NCI-H1092 (cell line): Measurements from ENCODE around the gene GPC6.

Experiments used
- DNase-seq: peaks from one replicate; lab custom pipeline; 2025; lab: John Stamatoyannopoulos, UW

The GPC6 gene

DNA sequence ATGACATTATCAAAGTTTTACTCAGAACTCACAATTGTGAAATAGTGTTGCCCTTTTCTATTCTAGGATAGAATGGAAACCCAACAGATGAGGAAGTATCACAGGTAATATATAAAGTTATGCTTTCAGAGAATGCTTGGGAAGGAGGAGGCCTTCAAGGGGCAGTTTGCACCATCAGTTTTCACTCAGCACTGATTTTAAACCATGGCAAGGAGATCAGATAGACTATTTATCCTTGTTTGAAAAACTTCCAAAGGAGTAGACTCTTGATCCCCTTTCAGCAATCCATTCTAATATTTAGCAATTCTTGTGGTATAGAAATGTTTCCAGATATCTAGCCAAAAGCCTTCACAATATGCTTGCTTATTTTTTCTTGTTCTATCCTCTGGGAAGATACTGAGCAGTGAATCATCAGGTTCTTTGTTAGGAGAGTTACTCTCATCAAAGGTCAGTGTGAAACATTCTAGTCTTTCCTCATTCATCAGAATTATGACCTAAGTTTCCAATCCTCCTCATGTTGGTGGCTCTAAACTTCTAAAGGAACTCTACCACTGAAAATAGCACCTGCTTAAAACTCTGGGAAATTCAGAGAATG lies 3.8 kb downstream of the GPC6 start:
- no peak for DNase-seq

DNA sequence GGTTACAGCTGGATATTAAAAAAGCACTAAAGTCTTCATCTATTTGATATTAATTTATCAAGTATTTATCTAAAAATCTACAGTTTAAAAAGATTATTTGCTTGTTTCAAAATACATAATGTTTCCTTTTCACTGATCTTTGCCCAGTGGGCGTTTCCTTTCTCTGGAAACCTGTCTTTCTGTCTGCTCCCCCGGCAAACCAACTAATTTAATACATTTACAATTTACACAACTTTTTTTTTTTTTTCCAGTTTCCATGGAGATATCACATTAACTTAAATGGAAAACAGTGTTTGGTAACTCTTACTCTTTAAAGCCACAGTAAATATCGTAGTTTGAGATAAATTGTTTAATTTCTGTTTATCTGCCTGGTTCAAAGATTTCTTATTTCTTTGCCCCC lies 5.3 kb downstream of the GPC6 start:
- no peak for DNase-seq

DNA sequence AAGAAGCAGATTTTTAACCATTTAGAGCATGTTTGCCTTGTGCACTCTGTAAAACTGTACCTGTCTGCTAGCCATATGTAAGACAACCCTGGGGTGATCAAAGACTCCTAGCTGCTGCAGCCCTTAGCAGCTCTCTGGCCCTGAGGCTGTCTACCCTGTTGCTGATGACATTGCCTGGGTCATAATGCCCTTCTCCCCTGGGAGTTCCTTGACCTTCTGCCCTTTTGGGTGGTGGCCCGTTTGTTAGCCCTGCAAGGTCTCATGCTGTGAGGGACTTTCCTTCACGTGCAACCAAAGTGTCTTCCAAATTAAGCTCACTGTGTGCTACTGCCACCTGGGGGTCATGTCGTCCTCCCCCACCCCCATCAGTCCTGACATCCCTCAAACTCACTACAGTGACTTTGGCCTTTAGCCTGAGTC lies 7.4 kb downstream of the GPC6 start:
- no peak for DNase-seq

DNA sequence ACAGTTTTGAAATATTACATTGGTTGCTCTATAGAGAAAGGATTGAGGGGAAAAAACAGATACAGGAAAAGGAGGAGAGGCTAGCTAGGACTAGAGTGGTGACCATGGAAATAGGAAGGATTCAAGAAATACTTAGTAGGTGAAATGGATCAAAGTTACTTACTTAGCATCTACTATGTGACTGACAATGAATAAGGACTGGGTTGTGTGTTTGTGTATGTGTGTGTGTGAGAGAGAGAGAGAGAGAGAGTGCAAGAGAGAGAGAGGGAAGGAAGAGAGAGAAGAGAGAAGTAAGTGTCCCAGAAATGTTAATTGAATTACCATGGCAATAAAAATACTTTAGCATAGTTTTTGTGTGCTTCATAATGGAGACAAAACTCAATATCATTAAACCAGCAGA lies 7.9 kb downstream of the GPC6 start:
- no peak for DNase-seq

DNA sequence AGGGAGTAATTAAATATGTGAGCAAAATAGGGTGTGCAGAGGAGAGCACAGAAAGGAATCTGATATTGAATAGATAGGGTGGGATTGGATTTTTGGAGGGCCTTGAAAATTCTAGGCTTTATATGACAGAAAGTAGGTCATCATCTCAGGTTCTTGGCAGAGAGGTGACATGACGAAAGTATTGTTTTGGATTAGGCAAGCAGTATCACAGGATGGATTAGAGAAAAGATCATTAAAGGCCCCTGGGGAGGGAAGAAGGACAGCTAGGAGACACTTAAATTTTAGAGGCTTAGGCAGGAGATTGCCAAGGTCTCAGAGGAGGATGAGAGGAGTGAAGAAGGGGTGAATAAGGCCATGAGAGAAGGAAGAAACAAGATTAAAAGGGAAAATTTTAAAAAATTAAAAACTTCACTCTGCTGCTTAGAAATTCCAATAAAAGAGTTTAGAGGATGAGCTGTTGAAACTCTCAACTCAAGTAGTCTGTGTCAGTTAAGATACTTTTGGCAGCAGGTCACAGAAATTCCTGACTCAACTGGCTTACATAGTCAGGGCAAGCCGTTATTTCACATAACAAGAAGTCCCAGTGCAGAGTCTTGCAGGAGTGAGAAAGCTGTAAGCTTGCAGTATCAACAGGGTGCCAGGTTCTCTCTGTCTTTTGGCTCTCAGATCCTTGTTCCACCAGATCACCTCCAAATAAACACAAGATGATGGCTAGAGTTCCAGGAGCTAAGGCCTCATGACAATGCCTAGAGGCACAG lies 8.8 kb downstream of the GPC6 start:
- no peak for DNase-seq

DNA sequence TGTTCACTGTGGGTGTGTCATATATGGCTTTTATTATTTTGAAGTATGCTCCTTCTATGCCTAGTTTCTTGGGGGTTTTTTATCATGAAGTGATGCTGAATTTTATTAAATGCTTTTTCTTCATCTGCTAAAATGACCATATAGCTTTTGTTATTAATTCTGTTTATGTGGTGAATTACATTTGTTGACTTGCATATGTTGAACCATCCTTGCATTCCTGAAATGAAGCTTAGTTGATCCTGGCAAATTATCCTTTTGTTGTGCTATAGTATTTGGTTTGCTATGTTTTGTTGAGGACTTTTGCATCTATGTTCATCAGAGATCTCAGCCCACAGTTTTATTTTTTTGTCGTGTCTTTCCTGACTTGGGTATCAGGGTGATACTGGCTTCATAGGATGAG lies 12.1 kb downstream of the GPC6 start:
- DNase-seq = no peak

DNA sequence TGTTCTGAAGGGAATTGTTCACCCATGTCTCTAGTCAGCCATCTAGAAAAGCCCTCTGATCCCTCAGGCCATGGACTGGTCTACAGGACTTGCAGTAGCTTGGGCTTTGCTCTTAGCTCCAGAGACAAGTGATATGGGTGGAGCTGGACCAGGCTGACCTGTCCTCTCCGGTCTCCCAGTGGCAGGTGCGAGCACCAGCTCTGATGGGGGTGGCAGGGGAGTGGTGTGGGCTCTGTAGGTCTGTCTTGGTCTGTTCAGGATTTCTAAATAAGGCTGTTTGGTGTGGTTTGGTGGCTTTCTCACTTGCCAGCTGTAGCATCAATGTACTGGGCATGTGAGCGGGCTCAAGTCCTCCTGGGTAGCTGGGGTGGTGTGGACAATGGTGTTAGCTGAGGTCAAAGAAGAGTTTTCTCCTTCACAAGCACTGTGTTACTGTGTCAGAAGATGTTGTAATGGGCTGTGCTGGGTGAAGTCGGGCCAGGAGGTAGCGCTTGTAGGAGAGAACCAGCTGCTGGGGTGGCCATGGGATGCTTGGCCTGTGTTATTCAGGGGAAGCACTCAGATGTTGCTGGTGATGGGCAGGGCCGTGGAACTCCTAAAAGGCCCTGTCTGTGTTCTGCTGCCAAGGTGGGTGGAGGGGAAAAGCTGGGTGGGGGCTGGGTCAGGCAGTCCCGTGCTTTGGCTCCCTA lies 16.9 kb downstream of the GPC6 start:
- no peak for DNase-seq

DNA sequence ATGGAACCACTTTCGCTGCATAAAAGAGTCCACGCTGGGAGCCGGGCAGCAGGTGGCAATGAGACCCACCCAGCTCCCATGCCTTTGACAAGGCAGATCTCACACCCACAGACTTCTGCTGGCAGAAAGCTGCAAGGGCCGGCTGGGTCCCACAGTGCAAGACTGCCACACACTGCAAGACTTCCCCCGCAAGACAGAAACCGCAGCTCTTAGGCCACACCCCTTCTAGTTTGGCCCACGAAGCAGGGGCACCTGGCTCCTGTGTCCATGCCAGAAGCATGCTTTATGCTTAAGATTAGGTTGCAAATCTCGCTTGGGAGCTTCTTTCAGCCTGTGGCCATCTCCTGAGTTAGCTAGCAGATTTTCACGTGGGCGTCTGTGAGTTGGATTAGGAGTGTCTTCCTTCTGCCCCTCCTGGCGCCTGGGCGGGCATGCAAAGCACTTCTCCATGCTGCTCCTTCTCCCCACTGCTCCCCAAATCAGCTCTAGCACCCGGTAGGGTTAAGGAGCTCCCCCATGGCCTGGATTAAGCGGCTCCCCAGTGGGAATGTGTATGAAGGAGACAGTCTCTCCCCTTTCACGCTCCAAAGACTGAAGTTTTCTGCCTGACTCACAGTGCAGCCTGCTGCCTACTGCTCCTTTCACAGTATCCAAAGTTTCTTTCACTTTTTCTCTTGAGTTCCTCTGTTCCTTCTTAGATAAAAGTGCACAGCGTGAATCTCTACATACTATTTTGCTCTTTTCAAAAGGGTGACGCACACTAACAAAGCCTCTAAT lies 17.7 kb downstream of the GPC6 start:
- no peak for DNase-seq

DNA sequence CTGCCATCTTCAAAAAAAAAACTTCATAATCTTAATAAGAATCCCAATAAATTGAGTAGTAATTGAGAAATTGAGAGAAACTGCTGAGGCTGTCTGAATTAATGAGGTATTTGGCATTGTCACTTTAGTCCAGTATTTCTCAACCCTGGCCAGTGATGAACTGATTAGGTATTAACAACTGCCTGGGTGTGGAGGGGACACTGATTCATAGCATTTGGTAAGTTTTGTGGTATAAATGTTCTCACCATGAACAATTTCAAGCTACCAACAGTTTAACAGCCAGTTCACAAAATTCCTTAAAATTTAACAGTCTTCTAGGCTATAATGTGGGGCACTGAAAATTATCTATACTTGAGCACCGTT lies 18.3 kb downstream of the GPC6 start:
- DNase-seq = no peak

DNA sequence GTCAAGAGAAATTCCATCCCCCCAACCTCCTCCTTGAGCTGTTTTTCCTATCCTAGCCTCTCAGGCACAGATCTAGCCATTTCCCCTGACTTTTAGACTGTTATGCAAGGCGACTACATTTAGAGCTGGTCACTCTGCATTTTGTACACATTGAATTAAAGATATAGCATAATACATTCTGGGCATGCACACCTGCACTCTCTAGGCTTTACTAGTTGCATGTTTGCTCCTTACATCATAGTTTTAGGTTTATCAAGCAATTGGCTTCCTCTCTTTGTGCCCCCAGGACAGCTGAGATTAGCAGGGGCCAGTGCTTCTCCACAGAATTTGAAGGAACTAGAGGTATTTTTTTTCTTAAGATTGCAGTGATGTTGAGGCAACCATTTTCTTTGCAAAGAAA lies 19.5 kb downstream of the GPC6 start:
- no peak for DNase-seq

DNA sequence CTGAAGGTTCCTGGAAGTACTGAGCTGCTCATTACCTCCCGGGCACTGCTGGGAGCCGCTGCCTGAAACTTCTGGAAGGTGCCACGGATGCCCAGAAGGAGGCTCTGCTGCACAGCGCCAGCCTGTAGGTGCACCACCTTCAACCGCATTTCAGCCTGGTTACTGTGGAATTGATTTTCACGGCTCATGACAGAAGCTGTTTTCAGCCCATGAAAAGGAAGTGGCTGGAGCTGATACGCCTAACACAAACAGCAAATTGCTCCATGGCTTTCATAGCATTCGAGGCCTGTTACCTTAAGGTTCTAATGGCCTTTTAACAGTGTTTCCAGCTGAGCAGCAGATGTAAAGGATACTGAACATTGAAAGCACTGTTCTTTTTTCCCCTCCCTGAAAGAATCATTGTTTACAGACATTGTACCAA lies 22.0 kb downstream of the GPC6 start:
- DNase-seq = peak; percentile 96

DNA sequence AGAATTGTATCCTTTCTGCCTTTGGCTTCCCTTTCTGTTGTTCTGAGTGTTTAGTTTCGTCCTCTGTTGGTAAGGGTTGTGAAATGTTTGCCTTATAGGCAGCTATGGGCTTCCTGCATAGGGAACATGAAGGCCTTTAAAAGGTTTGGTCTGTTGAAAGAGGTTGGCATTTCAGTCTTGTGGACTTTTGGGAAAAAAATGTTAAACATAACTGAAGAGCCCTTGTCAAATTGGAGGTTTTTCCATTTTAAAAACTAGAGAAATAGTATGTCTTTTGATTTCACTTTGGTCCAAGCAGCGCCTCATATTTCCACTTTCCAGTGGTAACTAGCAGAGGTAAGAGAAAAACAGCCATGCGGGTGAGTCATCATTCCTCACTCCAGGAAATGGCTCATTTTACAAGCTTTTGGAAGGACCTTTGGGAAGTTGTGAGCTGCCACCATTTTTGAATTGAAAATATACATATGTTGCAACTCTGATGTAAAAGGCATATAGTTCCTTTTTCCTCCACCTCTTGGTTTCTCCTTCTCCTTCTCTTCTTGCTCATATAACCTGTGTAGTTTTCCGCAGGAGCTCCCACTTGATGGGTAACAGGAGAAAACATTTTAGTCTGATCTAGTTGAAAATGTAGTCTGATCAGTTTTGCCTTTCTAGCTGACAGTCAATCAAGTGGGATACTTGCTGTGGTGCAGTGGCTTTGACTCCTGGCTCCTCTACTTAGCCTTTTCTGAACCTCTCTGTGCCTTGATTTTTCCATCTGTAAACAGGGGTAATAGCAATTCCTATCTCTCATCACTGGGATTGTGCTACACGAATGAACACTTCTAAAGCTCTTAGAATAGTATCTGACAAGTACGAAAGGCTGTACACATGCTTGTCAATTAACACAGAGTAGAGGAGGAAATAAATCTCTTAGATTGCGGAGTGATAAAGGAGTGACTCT lies 23.0 kb downstream of the GPC6 start:
- no peak for DNase-seq

DNA sequence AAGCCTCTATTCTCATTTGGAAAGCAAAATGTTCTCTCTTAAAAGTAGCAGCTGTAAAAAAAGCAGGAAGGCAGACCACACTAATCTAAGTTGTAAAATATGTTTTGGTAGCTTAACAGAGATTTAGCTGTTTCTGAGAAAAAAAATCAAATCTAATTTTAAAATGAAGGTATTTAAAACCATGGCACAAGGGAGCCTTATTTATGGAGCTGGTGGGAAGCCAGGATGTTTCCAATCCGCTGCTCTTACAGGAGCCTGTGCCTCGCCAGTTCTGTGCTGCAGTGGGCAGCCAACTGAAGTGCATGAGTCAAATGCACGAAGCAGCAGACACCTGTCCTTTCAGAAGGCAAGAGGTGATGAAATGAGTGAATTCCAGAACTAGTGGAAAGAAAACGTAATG lies 28.2 kb downstream of the GPC6 start:
- no peak for DNase-seq

DNA sequence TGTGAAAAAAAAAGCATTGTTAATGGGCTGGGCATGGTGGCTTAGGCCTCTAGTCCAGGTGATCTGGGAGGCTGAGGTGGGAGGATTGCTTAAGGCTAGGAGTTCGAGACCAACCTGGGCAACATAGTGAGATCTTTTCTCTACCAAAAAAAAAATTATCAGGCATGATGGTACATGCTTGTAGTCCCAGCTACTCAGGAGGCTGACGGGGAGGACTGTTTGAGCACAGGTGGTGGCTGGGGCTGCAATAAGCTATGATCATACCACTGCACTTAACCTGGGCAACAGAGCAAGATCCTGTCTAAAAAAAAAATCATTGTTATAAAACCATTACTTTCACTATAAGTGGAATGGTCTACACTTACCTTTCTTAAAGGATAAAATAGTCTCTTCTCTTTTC lies 30.4 kb downstream of the GPC6 start:
- DNase-seq = no peak

DNA sequence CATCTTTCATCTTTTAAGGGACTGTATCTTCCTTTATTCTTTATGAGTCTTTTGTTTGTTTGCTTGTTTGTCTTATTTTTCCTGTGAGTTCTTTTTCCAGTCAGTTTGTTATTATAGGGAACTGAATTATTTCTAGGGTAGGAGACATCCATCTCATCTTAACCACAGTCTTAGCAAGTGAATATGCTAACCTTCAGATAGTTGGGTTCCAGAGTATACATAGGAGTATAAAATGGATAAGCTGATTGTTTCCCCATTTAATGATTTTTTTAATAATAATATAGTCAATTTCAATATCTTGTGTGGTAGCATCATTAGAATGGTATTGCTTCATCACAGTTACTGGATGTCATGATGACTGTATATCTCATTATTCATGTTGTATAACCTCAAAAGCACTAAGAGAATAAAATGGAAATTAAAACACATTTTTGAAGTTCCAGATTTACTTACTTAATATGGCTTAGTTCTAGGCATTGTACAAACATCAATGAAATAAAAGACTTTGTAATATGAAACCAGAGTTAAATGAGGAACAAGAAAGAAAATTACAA lies 33.0 kb downstream of the GPC6 start:
- DNase-seq = no peak

DNA sequence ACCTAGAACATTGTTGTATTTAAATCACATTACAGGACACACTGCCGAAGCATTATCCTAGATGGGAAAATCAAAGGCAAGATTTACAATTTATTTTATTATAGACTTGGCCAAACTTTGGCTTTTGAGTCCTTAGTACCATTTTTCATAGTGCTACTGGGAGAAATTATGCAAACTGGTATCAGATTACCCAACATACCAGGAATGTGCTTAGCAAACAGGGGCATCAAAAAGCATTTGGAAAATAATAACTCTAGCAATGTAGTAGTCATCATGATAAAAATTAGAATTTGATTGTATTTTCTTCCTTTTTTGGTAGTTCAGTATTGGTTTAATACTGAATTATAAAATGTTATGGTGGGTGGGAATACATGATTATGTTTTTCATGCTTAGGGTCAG lies 34.0 kb downstream of the GPC6 start:
- no peak for DNase-seq

DNA sequence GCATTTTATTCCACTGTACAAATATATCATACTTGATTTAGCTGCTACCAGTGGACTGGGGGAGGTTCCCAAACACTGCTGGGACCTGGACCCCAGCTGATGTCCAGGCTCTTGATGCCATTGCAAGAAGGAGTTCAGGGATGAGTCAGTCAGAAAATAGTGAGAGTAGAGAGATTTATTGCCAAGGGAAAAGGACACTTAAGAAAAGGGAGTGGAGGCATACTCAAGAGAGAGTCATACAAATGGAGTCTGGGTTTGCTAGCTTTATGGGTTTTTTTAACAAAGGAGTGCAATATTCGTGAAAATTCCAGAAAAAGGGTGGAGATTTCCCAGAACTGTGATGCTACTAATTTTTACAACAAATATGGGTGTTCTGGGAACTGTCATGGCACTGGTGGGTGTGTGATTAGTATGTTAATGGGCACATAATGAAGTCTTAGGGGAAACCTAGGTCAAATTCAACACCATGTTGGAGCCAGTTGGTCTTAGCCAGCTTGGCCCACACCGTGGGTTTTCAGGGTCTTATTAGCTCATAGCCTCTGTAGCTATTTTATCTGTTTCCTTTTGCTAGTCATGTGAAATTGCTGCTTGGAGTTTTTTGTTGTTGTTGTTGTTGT lies 36.2 kb downstream of the GPC6 start:
- DNase-seq = no peak

DNA sequence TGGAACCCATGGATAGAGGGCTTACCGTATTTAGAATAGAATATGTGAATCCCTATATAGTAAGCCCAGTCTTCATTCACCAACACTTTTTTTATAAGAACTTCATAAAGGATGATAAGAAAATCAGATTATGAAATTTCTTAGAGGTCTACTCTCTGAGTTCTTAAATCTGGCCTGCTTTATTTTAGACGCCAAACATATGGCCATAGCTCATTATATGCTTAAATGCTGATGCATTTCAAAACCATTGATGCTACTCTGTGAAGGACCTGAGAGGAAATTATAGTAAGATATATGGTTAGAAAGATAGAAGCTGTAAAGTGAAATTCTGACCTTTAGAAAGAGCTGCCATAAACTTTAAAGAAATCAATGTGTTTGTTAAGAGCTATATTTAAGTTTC lies 38.3 kb downstream of the GPC6 start:
- DNase-seq = no peak

DNA sequence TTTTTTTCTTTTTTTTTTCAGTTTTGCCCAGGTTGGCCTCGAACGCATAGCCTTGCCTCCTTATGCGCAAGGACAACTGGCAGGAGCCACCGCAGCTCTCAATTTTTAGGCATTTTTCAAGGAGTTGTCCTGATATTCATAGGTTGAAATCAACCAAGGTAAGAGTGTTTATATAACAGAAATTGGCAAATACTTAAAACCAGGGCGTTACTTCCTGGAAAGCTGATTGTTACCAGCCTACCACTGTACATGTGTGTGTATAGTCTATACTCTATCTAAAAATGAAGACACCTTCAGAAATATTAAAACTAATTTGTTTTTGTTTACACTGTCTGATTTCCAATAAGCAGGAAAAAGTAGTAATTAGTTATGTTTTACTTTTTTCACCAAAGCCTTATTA lies 39.2 kb downstream of the GPC6 start:
- no peak for DNase-seq

DNA sequence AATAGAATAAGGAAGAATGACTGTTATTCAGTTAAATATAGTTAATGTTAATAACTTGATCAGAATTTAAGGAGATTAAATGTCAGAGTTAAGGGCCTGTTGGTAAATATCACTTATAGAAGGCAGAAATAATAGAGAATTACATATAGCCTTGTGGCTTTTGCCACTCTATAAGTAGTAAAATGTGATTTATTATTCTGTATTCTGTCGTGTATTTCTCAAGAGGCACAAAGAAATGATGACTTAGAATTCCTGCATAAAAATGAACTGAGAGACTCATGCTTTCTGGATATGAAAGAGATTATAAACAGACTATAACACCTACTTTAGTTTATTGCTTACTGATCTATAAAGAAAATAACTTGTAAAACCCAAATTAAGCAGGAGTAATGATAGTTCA lies 40.1 kb downstream of the GPC6 start:
- no peak for DNase-seq
